DMS53 (cell line): ENCODE data around the gene ATG5.
"Not testable (repeated sequence)": the region's sequence is repeated elsewhere in the genome, so short reads cannot be mapped to it uniquely, and the experiment has no call there.

ENCODE experiments used
- DNase-seq: peaks from one replicate; lab custom pipeline; 2025; lab: John Stamatoyannopoulos, UW

Gene ATG5

DNA sequence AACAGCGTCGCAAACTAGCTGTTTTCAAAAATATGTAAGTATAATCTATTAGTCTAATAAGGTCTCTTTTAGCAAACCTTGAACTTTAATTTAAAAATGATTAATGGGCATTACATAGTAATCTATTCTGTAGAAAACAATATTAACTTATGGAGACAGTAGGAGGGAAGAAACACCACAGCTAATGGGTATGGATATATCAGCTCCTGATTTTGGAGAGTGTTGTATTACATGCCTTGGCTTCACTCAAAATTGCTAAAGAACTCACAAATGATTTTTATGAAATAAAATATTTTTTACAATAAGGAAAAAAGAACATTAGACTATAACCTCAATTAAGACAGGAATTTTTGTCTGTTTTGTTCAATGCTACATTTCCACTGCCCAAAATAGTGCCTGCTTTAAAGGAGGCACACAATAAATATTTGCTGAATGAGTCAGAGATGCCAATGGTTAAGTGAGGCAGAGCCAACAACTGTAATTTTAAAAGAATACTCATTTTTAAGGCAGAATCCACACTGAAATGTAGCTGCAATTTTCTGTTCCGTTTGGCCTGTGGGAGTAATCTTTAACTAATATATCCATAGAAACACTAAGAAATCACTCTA is 15.7 kb downstream of the ATG5 start:
- peak; percentile 54 for DNase-seq

DNA sequence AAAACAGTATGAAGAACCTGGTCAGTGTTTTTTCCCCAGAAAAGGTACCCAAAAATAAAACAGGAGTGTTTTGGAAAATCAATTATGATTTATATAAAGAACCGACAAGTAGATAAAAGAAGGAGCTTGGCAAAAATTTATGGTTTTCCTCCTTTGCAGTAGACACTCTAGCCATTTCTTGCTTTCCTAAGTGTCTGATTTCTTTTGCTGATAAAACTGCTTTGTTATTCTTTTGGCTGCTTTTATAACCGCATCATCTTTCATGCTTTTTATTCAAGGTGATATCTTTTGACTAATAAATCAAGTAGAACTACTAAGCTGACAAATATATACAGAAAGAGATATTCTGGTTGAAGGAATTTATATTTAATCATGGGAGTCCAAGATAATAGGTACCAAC is 16.6 kb downstream of the ATG5 start:
- DNase-seq = no peak

GRCh38 chr6:106305740-106306139 is 19.8 kb downstream of the ATG5 start:
- DNase-seq = no peak

- DNase-seq = peak; percentile 40
Observed at GRCh38 chr6:106300944-106301343, 24.6 kb downstream of the ATG5 start.

- DNase-seq = no peak
Observed at GRCh38 chr6:106300020-106300780, 25.4 kb downstream of the ATG5 start.

- DNase-seq = no peak
Observed at GRCh38 chr6:106293116-106293515, 32.4 kb downstream of the ATG5 start.

DNA sequence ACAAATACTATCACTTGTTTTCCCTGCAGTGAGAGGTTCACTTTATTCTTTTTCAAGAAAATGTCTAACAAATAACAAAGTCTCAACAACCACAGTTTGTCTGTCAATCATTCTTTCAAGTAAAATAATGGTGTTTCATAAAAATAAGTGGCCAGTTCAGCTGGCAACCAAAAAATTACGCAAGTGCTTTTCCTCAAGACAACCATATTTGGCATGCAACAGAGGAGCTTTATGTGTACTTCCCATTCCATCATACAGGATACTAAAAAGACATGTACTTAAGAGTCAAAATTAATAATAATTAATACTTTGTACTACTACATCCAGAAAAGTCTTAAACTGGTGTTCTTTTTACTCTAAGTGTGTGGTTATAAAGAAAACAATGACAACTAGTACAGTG is 34.6 kb downstream of the ATG5 start:
- DNase-seq = no peak

- DNase-seq = no peak
Observed at GRCh38 chr6:106290032-106290431, 35.5 kb downstream of the ATG5 start.

- no peak for DNase-seq
Observed at GRCh38 chr6:106287215-106287614, 38.3 kb downstream of the ATG5 start.

GRCh38 chr6:106286746-106287145 is 38.8 kb downstream of the ATG5 start:
- DNase-seq = no peak

GRCh38 chr6:106283481-106283880 is 42.1 kb downstream of the ATG5 start:
- DNase-seq = no peak

DNA sequence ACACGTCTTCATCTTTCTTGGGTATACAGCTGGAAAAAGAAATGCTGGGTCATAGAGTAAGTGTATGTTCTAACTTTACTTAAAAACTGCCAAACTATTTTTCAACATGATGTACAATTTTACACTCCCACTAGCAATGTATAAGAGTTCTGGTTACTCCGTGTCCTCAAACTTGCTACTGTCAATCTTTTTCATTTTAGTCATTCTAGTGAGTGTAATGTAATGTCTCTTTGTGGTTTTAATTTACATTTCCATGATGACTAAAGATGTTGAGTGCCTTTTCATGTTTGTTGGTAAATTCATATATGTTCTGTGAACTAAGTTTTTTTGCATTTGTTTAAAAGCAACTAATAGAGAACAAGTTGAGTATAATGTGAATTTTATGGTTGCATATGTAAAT is 43.9 kb downstream of the ATG5 start:
- DNase-seq = no peak

GRCh38 chr6:106281088-106281487 is 44.5 kb downstream of the ATG5 start:
- DNase-seq = no peak

DNA sequence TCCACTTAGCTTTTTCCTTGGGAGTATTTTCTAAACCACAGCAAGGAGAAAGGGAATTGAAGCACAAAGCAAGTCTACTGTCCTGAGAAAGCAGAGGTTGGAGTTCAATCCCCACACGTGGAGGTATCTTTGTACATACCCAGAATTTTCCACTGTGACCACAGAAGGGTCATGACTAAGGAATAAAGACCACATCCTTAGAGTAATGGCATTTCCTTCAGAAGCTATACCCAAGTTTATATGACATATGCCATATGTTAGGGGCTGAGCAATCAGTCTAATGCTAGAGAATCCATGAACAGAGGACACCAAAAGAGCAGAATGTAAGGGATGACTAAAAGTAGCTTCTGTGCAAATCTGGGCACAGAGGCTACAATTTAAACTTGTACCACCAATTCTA is 46.4 kb downstream of the ATG5 start:
- no peak for DNase-seq

GRCh38 chr6:106275692-106276091 is 49.9 kb downstream of the ATG5 start:
- DNase-seq = no peak

DNA sequence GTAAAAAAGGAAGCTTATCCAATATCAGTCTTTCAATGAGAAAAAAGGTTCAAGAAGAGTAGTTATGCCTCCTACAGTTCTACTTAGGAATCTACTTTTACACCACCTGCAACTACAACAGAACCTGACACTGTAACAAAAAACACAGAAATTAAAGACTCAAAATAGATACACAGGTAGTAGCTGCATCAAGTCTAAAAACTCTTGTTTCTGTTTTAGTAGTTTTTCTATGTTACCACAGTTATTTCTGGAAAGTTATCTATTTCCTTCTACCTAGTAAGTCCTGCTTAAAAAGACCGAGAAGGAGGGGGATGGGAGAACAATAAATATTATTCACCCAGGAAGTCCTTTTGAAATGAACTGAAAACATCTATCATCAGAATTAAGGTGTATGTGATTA is 52.5 kb downstream of the ATG5 start:
- DNase-seq = no peak

- no peak for DNase-seq
Observed at GRCh38 chr6:106272287-106272686, 53.3 kb downstream of the ATG5 start.

DNA sequence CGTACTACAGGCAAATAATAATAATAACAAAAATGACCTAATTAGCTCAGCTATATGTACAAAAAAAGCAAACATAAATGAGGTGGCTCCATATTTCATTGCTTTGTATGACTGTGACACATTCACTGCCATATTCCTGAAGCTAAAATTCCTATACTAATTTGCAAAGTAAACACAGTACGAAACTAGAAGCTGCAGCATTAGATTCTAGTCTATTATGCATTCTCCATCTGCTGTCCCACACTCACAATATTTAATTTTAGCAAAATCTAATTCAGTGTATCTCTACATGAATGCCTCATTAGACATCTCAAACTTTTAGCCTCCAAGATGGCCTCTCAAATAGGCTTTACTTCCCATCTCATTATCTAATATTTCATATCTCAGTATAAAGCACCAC is 55.1 kb downstream of the ATG5 start:
- DNase-seq = no peak

DNA sequence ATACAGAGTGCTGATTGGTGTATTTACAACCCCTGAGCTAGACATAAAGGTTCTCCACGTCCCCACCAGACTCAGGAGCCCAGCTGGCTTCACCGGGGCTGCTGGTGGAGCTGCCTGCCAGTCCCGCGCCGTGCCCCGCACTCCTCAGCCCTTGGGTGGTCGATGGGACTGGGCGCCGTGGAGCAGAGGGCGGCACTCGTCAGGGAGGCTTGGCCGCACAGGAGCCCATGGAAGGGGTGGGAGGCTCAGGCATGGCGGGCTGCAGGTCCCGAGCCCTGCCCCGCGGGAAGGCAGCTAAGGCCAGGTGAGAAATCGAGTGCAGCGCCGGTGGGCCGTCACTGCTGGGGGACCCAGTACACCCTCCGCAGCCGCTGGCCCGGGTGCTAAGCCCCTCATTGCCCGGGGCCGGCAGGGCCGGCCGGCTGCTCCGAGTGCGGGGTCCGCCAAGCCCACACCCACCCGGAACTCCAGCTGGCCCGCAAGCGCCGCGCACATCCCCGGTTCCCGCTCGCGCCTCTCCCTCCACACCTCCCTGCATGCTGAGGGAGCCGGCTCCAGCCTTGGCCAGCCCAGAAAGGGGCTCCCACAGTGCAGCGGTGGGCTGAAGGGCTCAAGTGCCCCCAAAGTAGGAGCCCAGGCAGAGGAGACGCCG is 56.2 kb downstream of the ATG5 start:
- DNase-seq = not testable (repeated sequence)

DNA sequence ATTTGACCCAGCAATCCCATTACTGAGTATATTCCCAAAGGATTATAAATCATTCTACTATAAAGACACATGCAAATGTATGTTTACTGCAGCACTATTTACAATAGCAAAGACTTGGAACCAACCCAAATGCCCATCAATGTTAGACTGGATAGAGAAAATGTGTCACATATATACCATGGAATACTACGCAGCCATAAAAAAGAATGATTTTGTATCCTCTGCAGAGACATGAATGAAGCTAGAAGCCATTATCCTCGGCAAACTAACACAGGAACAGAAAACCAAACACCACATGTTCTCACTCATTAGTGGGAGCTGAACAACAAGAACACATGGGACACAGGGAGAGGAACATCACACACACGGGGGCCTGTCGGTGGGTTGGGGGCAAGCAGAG is 57.1 kb downstream of the ATG5 start:
- DNase-seq = not testable (repeated sequence)

- DNase-seq = not testable (repeated sequence)
Observed at GRCh38 chr6:106264433-106264832, 61.1 kb downstream of the ATG5 start.

DNA sequence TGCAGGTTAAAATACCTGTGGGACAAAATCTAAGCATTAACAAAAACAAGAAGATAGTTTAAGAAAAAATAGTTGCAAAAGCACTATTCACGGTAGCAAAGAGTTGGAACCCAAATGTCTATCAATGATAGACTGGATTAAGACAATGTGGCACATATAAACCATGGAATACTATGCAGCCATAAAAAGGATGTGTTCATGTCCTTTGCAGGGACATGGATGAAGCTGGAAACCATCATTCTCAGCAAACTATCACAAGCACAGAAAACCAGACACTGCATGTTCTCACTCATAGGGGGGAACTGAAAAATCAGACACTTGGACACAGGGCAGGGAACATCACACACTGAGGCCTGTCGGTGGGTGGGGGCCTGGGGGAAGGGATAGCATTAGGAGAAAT is 65.8 kb downstream of the ATG5 start:
- DNase-seq = not testable (repeated sequence)

- DNase-seq = no peak
Observed at GRCh38 chr6:106258726-106259125, 66.8 kb downstream of the ATG5 start.
